GM19240 (cell line): Measurements from ENCODE around the gene SLC12A5.

Experiments
- DNase-seq: peaks from one replicate; pipeline ENCODE4 v3.0.0; 2011; ENCODE audit warnings: low spot score; ENCODE audit not compliant: insufficient read length

The SLC12A5 gene

GRCh38 chr20:46025376-46025783 is 3.6 kb upstream of the SLC12A5 start:
- DNase-seq = no peak

DNA sequence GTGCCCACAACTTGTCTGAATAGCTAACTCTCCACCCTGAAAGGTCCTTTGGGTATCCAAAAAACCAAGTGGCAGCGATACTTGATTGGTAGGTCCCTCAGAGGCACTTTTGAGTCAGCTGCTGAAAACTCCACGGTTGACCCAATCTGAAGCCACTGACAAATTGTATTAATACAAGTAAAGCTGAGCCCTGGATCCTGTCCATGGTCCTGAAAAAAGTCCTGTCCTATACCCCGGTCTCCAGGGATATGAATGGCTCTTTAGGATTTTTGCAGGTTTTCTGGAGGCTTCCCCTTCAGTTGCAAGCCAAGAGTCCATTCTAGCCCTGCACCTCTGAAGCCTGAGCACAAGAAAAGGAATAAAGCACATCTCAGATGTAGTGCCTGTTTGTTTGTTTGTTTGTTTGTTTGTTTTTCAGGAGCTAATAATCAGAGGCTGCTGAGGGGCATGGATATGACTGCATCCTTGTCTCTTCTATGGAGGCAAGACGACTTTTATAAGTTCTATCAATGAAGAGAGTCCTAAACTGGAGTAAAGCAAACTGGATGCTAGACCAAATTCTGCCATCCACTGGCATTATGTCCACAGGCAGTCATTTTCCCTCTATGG is 1.7 kb upstream of the SLC12A5 start:
- DNase-seq = no peak

DNA sequence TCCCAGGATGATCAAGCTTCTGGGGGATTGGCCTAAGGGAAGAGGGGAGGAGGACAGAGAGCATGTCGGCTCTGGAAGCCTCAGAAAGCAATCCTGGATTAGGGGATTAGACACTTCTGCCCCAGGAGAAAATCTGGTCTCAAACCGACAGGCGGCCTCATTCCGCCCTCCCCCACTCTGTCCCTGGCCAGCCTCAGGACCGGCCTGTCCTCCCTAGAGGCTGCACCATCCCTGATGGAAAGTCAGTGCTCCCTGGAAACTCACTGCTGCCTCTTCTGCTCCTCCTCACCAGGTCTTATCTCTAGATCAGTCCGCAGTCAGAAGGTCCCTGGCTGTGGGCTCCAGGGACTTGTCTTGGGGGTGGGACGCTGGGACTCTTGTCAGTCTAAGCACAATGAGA is 905 bp upstream of the SLC12A5 start:
- DNase-seq = no peak

GRCh38 chr20:46030284-46031013 is 1.4 kb downstream of the SLC12A5 start:
- no peak for DNase-seq

GRCh38 chr20:46031014-46031569 is 2.1 kb downstream of the SLC12A5 start:
- DNase-seq = no peak

GRCh38 chr20:46031701-46032254 is 2.8 kb downstream of the SLC12A5 start:
- DNase-seq = no peak

DNA sequence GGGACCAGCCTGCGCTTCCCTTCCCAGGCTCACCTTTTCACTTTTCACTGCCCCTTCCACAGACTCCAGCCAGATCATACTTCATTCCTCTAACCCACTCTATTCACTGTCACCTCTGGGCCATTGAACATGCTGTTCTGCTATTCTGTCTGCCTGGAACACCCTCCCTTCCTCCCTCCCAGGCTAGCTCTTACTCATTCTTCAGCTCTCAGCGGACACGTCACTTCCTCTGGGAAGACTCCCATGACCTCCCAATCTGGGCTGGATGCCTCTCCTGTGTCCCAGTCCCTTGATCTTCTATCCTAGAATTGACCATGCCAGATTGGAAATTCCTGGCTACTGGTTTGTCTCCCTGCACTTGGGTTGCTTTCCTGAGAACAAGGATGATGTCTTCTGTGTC is 5.0 kb downstream of the SLC12A5 start:
- DNase-seq = no peak

- DNase-seq = no peak
Measured at GRCh38 chr20:46035253-46035652, 6.2 kb downstream of the SLC12A5 start.

- DNase-seq = no peak
Measured at GRCh38 chr20:46035713-46036112, 6.7 kb downstream of the SLC12A5 start.

DNA sequence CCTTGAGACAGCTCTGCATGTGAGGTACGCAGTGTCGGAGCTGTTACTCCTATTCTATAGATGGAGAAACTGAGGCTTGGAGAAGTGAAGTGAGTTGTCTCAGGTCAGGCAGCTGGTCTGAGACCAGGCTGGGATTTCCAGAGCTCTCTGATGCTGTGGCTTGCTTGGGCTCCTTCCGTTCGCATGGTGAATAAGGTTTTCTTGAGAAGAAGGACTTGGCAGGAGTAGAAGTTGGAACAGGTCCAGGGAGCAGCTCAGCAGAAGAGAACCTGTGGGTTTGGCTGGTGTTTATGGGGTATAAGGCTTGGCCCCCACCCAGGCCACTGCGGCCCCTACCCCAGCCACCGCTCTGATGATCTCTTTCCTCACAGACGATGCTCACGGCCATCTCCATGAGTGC is 7.4 kb downstream of the SLC12A5 start:
- no peak for DNase-seq

GRCh38 chr20:46037036-46037435 is 8.0 kb downstream of the SLC12A5 start:
- DNase-seq = no peak

- peak; percentile 45 for DNase-seq
Measured at GRCh38 chr20:46040902-46041535, 12.0 kb downstream of the SLC12A5 start.

- no peak for DNase-seq
Measured at GRCh38 chr20:46043556-46043955, 14.5 kb downstream of the SLC12A5 start.

DNA sequence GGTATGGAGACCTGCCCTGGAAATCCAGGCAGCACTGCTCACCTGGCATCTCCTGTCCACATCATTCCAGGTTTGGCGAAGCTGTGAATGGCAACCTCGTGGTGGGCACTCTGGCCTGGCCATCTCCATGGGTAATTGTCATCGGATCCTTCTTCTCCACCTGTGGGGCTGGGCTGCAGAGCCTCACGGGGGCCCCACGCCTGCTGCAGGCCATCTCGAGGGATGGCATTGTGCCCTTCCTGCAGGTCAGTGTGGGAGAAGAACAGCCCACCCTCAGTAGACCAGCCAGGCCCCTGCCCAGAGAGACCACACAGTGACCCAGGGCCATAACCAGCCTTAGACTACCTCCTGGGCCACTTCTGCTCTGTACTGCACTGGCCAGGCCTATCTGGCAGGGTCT is 15.9 kb downstream of the SLC12A5 start:
- DNase-seq = no peak

- no peak for DNase-seq
Measured at GRCh38 chr20:46046588-46047310, 17.7 kb downstream of the SLC12A5 start.

DNA sequence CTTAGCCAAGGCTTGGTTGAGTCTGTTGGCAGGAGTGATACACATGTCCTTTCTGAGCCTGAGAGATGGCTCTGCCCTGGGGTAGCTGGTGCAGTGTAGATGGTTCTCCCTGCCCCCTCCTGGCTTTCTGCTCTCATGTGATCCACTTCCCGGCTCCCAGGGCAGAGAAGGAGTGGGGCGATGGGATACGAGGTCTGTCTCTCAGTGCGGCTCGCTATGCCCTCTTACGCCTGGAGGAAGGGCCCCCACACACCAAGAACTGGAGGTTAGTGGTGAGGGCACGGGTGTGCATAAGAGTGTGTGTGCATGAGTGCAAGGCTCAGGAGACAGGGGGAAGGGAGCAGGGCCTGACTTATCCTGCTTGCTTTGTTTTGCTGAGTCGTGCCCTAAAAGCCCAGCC is 18.8 kb downstream of the SLC12A5 start:
- no peak for DNase-seq

- no peak for DNase-seq
Measured at GRCh38 chr20:46049190-46049589, 20.2 kb downstream of the SLC12A5 start.

DNA sequence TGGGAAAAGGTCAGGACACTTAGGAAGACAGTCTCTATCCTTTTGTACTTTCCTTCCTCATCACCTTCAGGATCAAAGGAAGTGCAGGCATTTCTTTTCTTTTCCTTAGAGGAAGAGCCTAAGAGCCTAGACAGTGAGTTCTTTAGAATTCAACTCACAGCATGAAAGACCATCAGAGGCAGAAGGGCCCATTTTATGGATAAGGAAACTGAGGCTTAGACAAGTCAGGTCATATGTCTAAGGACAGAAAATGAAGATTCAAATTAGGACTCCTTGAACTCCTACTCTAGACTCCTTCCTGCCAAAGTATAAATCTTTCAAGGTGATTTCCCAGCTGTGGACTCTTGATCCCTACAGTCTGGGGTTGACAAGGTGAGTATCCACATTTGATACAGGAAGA is 20.8 kb downstream of the SLC12A5 start:
- DNase-seq = no peak

- no peak for DNase-seq
Measured at GRCh38 chr20:46050444-46050843, 21.4 kb downstream of the SLC12A5 start.

- no peak for DNase-seq
Measured at GRCh38 chr20:46050885-46051284, 21.9 kb downstream of the SLC12A5 start.

GRCh38 chr20:46051556-46052308 is 22.7 kb downstream of the SLC12A5 start:
- no peak for DNase-seq
